ENCODE measurements around the gene ANTXRL. TPM values are rescaled to one million over a fixed set of nuclear protein-coding genes. Genes with fewer than 3 reads are reported as not detected.

The ANTXRL gene
- total and polyA plus RNA-seq, 10 of the 15 experiments (the other 5 are each of a cell fraction or from before 2014, with no cell fraction given): not detected

- DNase-seq (ENCODE audit: low read depth, low spot score) (no peak), ATAC-seq (no peak), FAIRE-seq (no peak)
- Histone ChIP-seq H3K4me1 (ENCODE audit: control insufficient read depth, insufficient read depth, low read length) (peaks cover 35% of the 10 kb centered on the region), H3K9me3 (replicated peaks; ENCODE audit: control insufficient read depth, insufficient read depth, low read length) (no peaks in the 10 kb centered on the region), H3K4me3 (no peak overlapping the region), H3K36me3 (ENCODE audit: control insufficient read depth in 2 of 2, insufficient read depth in 2 of 2, low read length in 1 of 2) (no peaks in the 10 kb centered on the region), H3K4me2 (ENCODE audit: control insufficient read depth, insufficient read depth) (peak overlapping the region; percentile 55; the same call in 1 of the 2 replicates), H2AFZ (ENCODE audit: control insufficient read depth, low read depth, low read length) (peak overlapping the region; percentile 65), H3K27ac (ENCODE audit: control insufficient read depth, insufficient read depth) (peak overlapping the region; percentile 73), H3K79me2 (ENCODE audit: control insufficient read depth, insufficient read depth, low read length) (peaks cover 5% of the 10 kb centered on the region), H3K9ac (ENCODE audit: control insufficient read depth, insufficient read depth, low read length) (no peak overlapping the region), H4K20me1 (ENCODE audit: control insufficient read depth, insufficient read depth) (no peaks in the 10 kb centered on the region), H3K27me3 (replicated peaks in 1 of 2; ENCODE audit: control insufficient read depth in 2 of 2, insufficient read depth in 2 of 2, low read length in 1 of 2) (no peaks in the 10 kb centered on the region)
- intact Hi-C loops (cut with micrococcal nuclease; ENCODE audit: unreplicated experiment): no loop called here
- SMC1A ChIA-PET (ENCODE audit: uncharacterized antibody, unreplicated experiment): interaction anchor here (1.4 kb wide), 1 partner anchor 29 kb away, joined by 3 read pairs; no protein-coding TSS in a partner anchor
- no TSS peak for BruUV-seq (replicated peaks)
- POLR2A ChIA-PET: no interaction called here
- WGBS (ENCODE audit: insufficient coverage, insufficient replicate concordance, low lambda C conversion rate, missing lambda C conversion rate): 46% methylated on average over 7 of the region's 7 CpGs
- in situ Hi-C loops (cut with MboI): no loop called here
- CTCF ChIA-PET: no interaction called here
- RAD21 ChIA-PET (ENCODE audit: unreplicated experiment): no interaction called here
- no peak for TF ChIP-seq CEBPZ (IDR thresholded peaks at IDR 0.05; ENCODE audit: low read depth, low read length)
- TF ChIP-seq DPF2 (IDR thresholded peaks at IDR 0.05): no peak
- TF ChIP-seq ATF3 (IDR thresholded peaks at IDR 0.05; ENCODE audit: borderline replicate concordance, extremely low read depth, low read depth, low read length): no peak
- no peak for TF ChIP-seq TBL1XR1 (IDR thresholded peaks at IDR 0.05; ENCODE audit: low read depth, low read length)
- TF ChIP-seq RELA (IDR thresholded peaks at IDR 0.05; ENCODE audit: borderline replicate concordance, partially characterized antibody): no peak
- TF ChIP-seq SMAD1 (IDR thresholded peaks at IDR 0.05; ENCODE audit: low read depth, partially characterized antibody): no peak
- no peak for TF ChIP-seq IRF4 (IDR thresholded peaks at IDR 0.05; ENCODE audit: low read depth, low read length)
- TF ChIP-seq ESRRA (IDR thresholded peaks at IDR 0.05; ENCODE audit: low read length): no peak
- TF ChIP-seq E2F8 (IDR thresholded peaks at IDR 0.05; ENCODE audit: low read depth, partially characterized antibody): no peak
- no peak for TF ChIP-seq USF2 (IDR thresholded peaks at IDR 0.05; ENCODE audit: borderline replicate concordance, low read depth, low read length)
- no peak for TF ChIP-seq TCF7 (IDR thresholded peaks at IDR 0.05; ENCODE audit: borderline replicate concordance)
- TF ChIP-seq GABPA (IDR thresholded peaks at IDR 0.05; ENCODE audit: low read depth): no peak
- no peak for TF ChIP-seq KLF5 (IDR thresholded peaks at IDR 0.05; ENCODE audit: partially characterized antibody)
Measured at GRCh38 chr10:46270086-46270811, 16.5 kb upstream of the ANTXRL start.
